Activated T-cell treated with anti-CD3 and anti-CD28 coated beads for 48 hours (primary cell): ENCODE measurements around the gene DPM3.
A peak's percentile ranks its signal among the peaks of the same experiment; 100 is the strongest.
"Not testable (repeated sequence)": the region's sequence is repeated elsewhere in the genome, so short reads cannot be mapped to it uniquely, and the experiment has no call there.

Experiments used
- DNase-seq: peaks from one replicate; pipeline ENCODE4 v3.0.0-alpha.2; 2020; ENCODE audit warnings: low read depth

The DPM3 gene

GRCh38 chr1:155139895-155140629 is at the start of gene DPM3:
Gene DPM3, minus strand, starts transcription at chr1:155140531. Its CDS starts 291 bp downstream, at chr1:155140240.
- DNase-seq, result peak; percentile 85

- DNase-seq, result not testable (repeated sequence)
These were observed 49.6 kb upstream of the DPM3 start for GRCh38 chr1:155189926-155190325.

- no peak for DNase-seq
These were observed 47.9 kb upstream of the DPM3 start for GRCh38 chr1:155188268-155188667.

- no peak for DNase-seq
These were observed 47.1 kb upstream of the DPM3 start for GRCh38 chr1:155187456-155187891.

- no peak for DNase-seq
These were observed 46.6 kb upstream of the DPM3 start for GRCh38 chr1:155186794-155187455.

GRCh38 chr1:155186067-155186793 is 45.9 kb upstream of the DPM3 start:
- no peak for DNase-seq

- DNase-seq, result no peak
These were observed 45.4 kb upstream of the DPM3 start for GRCh38 chr1:155185783-155186066.

GRCh38 chr1:155184835-155185782 is 44.8 kb upstream of the DPM3 start:
- no peak for DNase-seq

GRCh38 chr1:155184351-155184811 is 44.0 kb upstream of the DPM3 start:
- DNase-seq, result no peak

- no peak for DNase-seq
These were observed 43.5 kb upstream of the DPM3 start for GRCh38 chr1:155183775-155184221.

- DNase-seq, result no peak
These were observed 41.8 kb upstream of the DPM3 start for GRCh38 chr1:155182052-155182550.

GRCh38 chr1:155181371-155182051 is 41.2 kb upstream of the DPM3 start:
- DNase-seq, result no peak

GRCh38 chr1:155179112-155180031 is 39.0 kb upstream of the DPM3 start:
- DNase-seq, result no peak

GRCh38 chr1:155178441-155179111 is 38.2 kb upstream of the DPM3 start:
- no peak for DNase-seq

GRCh38 chr1:155177918-155178281 is 37.6 kb upstream of the DPM3 start:
- DNase-seq, result no peak

- no peak for DNase-seq
These were observed 37.0 kb upstream of the DPM3 start for GRCh38 chr1:155177192-155177917.

- peak; percentile 77 for DNase-seq
These were observed 36.3 kb upstream of the DPM3 start for GRCh38 chr1:155176544-155177071.

GRCh38 chr1:155175927-155176371 is 35.6 kb upstream of the DPM3 start:
- peak; percentile 15 for DNase-seq
